NCI-H460 (cell line): ENCODE results near the gene LRRC74A. TPM values are rescaled to one million over a fixed set of nuclear protein-coding genes. Genes with fewer than 3 reads are reported as not detected.
A peak's percentile ranks its signal among the peaks of the same experiment; 100 is the strongest.
"Not testable (repeated sequence)": the region's sequence is repeated elsewhere in the genome, so short reads cannot be mapped to it uniquely, and the experiment has no call there.

ENCODE experiments used
- DNase-seq: peaks from one replicate; pipeline ENCODE4 v3.0.0-alpha.2; 2016; ENCODE audit warnings: low read depth; ENCODE audit errors: extremely low read depth
- total RNA-seq: library from RNA; depleted of rRNA; stranded (reverse); fragments of >200 nt; shearing (Covaris generic); gene quantifications from 2 replicates; pipeline ENCODE4 v1.2.3, GENCODE V29; 2014

The LRRC74A gene
- total RNA-seq, 1 experiment from 2014 or later, result not detected

- no peak for DNase-seq
Measured at GRCh38 chr14:76883447-76883846, 57.2 kb downstream of the LRRC74A start.

DNA sequence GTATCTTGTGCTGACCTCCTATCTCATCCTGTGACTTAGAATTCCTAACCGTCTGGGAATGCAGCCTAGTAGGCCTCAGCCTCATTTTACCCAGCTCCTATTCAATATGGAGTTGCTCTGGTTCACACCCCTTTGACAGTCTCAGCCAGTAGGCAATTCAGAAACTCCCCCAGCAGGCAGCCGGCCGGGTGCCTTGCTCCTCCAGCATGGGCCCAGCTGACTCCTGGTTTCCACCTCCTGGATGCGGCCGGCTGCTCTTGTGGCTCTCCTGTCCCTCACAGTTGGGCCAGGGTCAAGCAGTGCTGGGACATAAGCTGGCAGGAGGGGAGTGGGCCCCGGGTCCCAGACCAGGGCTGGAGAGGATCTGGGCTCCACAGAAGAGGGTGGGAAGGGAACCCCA is 58.2 kb downstream of the LRRC74A start:
- no peak for DNase-seq

DNA sequence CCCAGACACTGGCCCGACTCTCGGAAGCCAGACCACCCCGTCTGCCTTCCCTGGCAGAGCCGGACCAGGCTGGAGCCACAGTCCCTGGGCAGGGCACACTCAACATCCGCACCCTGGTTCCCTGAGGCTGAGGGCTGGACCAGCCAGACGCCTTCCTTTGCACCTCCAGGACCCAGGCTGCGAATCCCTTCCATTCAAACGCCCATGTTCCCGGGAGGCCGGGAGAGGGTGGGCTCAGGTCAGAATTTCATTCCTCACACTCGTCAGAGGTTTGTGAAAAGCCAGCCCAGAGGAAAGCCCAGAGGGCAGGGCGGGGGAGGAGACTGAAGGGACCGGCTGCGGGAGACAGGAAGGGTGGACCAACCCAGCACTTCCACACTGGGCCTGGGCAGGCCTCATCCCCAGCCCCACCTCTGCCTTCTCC is 58.7 kb downstream of the LRRC74A start:
- DNase-seq, result no peak

DNA sequence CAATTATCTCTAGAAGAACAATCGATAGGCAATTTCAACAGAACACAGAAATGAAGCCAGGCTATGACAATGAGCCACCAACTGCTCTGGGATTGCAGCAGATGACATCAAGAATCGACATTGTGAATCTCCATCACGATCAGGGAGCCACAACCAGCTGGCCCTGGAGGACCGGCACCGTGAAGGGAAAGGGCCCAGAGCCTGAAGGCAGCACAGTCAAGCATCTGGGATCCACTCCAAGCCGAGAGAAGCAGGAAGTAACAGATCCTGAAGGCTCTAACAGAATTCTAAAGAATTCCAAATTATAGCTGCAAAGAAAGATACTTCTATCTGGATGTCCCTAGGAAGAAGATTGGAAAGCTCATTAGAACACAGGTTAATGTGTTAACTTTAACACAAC is 61.0 kb downstream of the LRRC74A start:
- DNase-seq, result no peak

DNA sequence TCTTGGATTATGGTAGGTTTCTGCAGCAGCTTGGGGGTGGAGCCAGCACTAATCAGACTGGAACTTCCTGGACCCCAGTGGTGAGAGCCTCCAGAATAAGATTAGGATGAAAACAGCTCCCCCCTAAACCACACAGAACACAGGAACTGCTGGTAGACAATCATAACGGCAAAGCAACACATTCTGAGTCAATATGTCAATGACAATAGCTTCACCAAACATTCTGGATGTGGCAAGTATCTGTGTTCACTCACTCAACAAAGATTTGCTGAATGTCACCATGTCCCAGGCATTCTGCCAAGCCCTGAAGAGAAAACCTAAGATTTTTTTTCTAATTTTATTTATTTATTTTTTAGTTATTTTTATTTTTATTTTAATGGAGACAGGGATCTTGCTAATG is 65.2 kb downstream of the LRRC74A start:
- no peak for DNase-seq

DNA sequence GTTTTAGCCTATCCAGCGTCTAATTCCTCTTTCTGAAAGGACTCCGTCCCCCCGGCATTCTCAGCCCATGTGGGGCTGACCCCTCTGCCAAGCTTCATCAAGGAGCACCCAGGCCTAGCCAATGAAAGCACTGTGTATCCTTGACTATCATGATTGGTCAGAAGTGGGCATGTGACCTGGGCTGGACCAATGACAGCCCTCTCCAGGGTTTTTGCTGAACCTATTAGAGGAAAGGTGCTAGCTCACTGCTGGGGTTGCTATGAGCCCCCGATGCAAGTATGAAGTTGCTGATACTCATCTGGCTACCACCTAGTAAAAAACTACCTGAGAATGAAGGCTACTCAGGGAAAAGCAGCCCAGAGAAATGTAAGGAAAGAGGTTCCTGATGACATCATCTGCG is 68.1 kb downstream of the LRRC74A start:
- no peak for DNase-seq

- DNase-seq, result not testable (repeated sequence)
Measured at GRCh38 chr14:76898006-76898405, 71.8 kb downstream of the LRRC74A start.

DNA sequence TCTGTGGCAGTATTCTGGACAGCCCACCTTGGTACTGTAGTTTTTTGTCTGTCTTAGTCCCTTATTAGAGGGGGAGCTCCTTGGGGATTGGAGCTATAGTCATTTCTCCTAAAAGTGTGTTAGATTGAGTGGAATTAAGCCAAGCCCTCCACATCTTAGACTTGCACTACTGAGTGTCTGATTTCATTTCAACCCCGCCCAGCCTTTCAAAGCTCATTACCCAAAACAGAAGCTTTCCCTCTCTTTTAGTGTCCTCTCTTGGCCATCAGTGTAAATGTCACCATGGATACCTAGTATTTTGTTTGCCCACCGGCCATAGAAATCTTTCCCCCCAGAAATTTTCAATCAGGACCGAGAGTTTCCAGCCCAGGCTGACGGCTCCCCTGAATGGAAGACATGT is 74.5 kb downstream of the LRRC74A start:
- no peak for DNase-seq

DNA sequence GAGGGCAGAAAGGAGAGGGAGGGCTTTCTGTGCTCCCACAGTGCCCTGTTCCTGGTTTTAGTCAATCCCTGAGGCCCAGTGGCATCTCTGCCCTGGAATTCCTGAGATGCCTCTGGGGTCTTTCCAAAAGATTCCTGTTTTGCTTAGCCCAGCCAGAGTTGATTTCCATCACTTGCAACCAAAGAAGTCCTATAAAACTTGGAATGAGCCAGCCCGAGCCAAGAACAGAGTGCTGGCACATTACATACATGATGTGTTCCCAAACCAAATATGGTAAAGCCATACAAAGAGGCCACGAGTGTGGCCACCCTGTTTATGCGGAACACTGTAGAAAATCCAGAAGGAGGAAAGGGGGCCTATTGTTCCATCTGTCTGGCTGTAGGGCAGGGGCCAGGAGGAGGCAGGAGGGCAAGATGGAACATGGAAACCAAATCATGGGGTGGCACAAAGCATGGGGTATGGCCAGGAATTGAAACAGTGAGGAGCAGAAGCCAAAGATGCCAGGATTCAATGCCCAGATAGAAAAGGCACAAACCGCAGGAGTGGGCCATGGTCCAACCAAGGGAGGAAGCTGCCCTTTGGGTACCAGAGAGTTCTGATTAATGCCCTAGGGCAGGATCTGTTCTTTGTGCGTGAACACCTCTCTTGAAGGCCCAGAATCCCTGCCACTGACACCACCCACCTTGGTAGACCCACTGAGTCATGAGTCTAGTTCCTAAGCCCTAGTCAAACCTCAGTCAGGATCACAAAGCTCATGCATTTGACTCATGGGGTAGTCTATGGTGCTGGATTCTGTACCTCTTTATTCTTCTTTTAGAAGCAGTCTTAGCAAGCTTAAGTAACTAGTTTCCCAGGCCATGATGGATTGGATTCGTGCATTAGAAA is 75.2 kb downstream of the LRRC74A start:
- DNase-seq, result no peak

- DNase-seq, result no peak
Measured at GRCh38 chr14:76902591-76902990, 76.4 kb downstream of the LRRC74A start.

DNA sequence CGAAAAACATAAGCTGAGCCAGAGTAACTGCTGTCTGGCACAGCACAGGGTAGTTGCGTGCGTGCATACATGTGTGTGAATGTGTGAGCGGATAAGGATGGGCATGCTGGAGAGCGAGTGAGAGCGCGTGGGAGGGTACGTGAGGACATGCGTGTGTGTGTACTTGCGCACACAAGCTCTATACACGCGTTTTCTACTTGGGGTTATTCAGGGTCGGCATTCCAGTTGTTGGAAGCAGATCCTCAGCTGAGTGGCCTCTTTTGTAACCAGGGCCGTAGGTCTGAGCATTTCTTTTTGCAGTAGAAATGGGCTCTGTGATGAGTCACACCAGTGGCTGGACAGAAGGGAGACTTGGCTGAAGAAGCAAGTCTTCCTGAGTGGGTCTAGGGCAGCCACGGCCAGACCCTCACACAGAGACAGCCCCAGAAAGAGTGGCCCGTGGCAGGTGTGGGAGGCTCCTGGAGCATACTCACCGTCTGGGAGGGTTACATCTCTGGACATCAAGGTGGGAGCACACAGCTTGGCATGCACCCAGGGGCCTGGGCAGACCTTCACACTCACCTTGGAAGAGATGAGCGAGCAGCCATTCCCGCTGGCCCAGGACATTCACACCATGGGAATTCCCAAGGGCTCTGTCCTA is 78.0 kb downstream of the LRRC74A start:
- no peak for DNase-seq

DNA sequence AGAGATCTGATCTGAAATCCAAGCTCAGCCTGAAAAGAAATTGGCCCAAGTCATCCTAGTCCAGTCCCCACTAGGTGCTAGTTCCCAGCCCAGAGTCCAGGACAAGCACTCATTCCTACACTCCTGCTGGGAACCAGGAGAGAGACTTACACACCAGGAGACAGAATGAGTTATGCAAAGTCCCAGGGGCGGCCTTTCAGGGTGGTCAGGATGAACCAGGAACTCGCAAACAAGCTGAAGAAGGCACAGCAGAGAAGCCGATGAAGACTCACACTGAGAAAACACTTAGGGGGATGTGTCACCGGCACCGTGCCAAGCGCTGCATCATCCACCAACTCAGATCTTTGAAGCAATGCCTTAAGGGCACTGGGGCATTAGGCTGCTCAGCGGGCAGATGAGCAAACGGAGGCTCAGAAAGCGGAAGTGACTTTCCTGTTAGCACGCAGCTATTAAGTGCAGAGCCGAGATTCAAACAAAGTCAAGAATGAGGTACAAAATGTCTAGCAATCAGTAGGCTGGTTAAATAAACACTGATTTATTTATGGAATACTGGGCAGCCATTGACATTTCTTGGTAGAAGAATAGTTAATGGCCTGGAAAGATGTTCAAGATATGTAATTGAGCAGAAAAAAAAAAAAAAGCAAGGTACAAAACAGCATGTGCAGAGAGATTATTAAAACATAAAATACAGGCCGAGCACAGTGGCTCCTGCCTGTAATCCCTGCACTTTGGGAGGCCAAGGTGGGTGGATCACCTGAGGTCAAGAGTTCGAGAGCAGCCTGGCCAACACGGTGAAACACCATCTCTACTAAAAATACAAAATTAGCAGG is 78.7 kb downstream of the LRRC74A start:
- DNase-seq, result peak; percentile 95

DNA sequence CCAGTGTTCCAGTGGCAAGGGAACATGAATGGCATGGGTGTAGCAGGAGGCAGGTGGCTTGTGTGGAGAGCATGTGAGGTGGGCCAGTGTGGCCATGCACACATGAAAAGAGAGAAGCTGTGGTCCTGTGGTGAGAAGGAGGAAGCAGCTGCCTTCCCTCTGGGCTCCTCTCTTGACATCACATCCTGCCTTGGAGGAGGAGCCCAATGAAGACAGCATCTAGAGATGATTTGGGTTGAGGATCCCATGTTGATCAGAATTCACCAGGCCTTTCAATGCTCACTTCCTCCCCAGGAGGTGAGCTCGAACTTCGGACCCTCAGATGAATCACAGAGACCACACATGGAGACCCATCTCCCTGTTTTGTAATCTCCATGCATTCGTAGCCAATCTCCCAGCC is 82.6 kb downstream of the LRRC74A start:
- DNase-seq, result no peak

DNA sequence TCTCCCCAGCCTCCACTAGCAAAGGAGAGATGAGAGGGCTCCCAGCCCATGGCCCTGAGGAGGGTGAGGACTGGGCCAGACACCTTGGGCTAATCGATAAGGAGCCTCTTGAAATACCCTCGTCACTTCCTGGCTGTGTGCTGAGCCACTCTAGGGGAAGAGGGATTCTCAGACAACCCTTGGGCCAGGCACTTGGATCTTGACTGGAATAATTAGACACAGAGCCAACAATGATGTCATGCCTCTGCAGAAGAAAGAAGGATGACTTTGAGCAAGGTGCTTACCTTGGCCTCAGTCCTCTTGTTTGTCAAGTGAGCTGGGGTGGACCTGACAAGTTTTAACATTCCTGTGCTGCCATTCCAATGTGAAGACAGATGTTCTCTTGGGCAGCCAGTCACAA is 83.1 kb downstream of the LRRC74A start:
- DNase-seq, result no peak

DNA sequence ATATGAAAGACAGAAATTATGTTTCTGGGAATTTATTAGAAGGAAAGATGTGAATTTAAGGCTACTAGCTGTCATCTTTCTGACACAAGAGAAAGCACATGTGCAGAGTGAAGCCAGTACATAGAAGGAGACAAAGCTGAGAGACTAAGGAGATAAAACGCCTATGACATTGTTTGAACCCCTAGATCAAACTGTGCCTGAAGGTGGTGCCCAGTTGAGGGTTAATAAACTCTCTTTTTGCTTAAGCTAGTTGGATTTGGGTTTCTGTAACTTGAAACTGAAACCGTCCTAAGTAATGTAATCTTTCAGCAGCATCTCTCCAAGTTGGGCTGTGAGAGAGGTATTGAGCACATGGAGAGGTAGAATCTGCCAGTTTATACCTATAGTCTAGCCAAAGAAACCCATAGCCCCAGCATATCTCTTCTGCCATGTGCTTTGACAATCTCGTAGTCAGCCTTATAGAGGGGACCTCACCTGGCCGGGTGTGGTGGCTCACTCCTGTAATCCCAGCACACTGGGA is 84.2 kb downstream of the LRRC74A start:
- DNase-seq, result no peak

DNA sequence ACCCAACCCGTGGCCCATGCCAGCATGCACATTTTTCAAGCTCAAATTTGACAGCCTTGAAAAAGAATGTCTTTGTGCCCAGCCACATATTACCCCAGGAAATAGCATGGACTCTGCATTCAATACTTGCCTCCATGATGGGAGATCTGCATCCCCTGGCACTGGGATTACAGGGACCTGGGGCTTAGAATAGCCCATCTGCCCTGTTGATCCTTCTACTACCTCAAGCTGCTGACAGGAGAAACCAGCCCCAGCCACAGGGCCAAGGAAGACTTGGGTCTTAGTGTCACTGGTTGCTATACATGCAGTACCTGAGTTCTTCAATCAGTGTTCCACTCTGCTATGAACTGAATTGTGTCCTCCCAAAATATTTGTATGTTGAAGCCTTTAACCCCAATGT is 85.3 kb downstream of the LRRC74A start:
- DNase-seq, result no peak

DNA sequence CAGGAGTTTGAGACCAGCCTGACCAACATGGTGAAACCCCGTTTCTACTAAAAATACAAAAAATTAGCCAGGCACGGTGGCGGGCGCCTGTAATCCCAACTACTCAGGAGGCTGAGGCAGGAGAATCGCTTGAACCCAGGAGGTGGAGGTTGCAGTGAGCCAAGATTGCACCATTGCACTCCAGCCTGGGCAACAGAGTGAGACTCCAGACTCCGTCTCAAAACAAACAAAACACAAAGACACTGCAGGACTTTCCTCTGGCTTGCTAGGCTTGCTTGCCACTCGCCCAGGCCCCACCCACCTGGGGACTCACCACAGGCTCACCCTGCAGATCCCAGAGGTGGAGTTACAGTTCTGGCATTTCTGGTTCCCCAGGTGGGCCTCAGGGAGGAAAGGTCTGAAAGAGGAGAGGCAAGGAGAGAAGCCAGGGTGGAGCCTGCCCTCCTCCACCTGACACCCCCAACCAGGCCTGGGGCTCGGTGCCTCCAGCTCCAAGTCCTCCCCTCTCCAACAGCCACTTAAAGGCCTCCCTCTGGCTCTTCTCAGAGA is 88.4 kb downstream of the LRRC74A start:
- DNase-seq, result not testable (repeated sequence)

DNA sequence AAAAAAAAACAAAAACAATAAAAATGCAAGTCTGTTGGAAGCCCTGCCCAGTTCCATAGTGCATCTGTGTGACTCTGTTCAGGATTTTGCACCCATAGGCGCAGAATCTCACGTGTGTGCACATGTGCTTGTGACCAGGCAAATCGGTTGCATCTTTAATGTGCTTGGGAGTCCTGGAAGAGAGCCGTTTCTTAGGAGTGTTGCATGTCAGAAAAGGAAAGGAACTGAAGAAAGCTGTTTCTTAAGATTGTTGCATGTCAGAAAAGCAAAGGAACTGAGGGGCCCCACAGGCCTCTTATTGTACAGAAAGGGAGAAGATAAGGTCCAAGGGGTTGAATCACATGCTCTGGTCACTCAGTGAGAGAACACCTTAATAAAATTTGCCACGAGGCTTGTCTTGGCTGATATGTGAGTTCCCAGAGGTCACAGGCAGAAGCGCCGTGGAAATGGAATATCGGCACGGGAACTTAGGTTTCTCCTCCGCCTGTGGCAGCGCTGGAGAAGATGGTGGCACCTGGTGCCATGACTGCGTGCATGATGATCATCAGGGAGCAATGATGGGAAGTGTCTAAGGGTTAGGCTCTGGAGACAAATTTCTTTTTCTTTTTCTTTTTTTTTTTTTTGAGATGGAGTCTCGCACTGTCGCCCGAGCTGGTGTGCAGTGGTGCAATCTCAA is 90.0 kb downstream of the LRRC74A start:
- DNase-seq, result no peak

DNA sequence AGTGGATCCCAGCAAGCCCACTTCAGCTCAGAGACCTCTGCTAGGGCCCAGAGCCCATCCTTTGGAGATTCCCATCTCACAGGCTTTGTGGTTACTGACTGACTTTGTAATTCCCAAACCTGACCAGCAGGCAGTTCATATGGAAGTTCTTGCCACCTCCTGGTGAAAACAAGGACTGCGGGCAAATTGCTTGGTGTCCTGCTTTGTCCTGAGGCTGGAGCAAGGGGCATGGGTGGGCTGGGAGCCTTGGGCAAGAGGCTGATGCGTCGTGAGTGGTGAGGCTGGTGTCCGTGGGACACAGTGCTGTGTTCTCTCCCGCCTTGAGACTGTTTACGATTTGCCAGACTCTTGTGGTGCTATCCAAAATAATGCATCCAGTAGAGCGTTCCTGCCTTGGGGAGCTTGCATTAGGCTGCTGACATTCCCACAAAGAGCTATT is 91.0 kb downstream of the LRRC74A start:
- peak; percentile 78 for DNase-seq

DNA sequence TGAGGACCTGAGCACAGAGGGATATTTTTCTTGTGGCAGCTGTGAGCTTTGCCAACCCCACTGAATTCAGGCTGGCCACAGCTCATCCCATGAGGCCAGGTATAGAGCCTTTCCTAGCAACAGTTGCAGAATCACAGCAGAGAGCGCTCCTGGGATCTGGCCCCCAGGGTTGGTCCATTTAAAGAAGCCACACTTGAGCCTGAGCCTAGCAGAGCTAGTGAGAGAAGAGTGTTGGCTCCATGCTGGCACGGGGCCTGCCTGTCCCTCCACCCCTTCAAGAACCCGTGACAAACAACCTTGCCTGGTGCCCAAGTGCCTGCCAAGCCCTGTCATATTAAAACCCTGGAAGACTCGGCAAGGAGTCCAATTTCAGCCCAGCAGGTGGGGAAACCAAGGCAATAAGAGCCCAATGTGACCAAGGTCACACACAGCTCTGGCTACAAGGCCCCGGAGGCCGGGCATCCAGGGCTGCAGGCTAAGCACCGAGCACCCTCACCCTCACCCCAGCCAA is 91.6 kb downstream of the LRRC74A start:
- no peak for DNase-seq
